Stimulated activated CD8-positive, alpha-beta memory T cell treated with anti-CD3 and anti-CD28 coated beads, Interleukin-2, amount 100 ng/mL, for 48 hours (primary cell): ENCODE data around the gene CUBN.
A peak's percentile ranks its signal among the peaks of the same experiment; 100 is the strongest.
"Not testable (repeated sequence)": the region's sequence is repeated elsewhere in the genome, so short reads cannot be mapped to it uniquely, and the experiment has no call there.

Source experiments
- DNase-seq, 2 donors: peaks; one replicate each; pipeline ENCODE4 v3.0.0-alpha.2; 2020; ENCODE audit warnings: low read depth in 2 of 2

Gene CUBN

GRCh38 chr10:16870331-16870730 is 259.3 kb downstream of the CUBN start:
- DNase-seq, result no peak

- no peak for DNase-seq
Observed at GRCh38 chr10:16867990-16868389, 261.6 kb downstream of the CUBN start.

- no peak for DNase-seq
Observed at GRCh38 chr10:16867556-16867955, 262.1 kb downstream of the CUBN start.

GRCh38 chr10:16866541-16867275 is 262.9 kb downstream of the CUBN start:
- DNase-seq, result no peak

GRCh38 chr10:16865766-16866165 is 263.8 kb downstream of the CUBN start:
- DNase-seq, result no peak

- no peak for DNase-seq
Observed at GRCh38 chr10:16863766-16864165, 265.8 kb downstream of the CUBN start.

GRCh38 chr10:16857419-16857818 is 272.2 kb downstream of the CUBN start:
- DNase-seq, result no peak

- no peak for DNase-seq
Observed at GRCh38 chr10:16856567-16856966, 273.0 kb downstream of the CUBN start.

GRCh38 chr10:16856092-16856491 is 273.5 kb downstream of the CUBN start:
- no peak for DNase-seq

GRCh38 chr10:16854623-16855022 is 275.0 kb downstream of the CUBN start:
- no peak for DNase-seq

- no peak for DNase-seq
Observed at GRCh38 chr10:16853809-16854208, 275.8 kb downstream of the CUBN start.

GRCh38 chr10:16853201-16853600 is 276.4 kb downstream of the CUBN start:
- no peak for DNase-seq

- DNase-seq, result no peak
Observed at GRCh38 chr10:16852624-16853023, 277.0 kb downstream of the CUBN start.

- no peak for DNase-seq
Observed at GRCh38 chr10:16848562-16849154, 281.0 kb downstream of the CUBN start.

GRCh38 chr10:16847644-16848043 is 282.0 kb downstream of the CUBN start:
- DNase-seq, result no peak

- DNase-seq, result no peak
Observed at GRCh38 chr10:16845248-16845647, 284.4 kb downstream of the CUBN start.

GRCh38 chr10:16843252-16843870 is 286.2 kb downstream of the CUBN start:
- DNase-seq, result no peak

- DNase-seq, result no peak
Observed at GRCh38 chr10:16835228-16835627, 294.4 kb downstream of the CUBN start.

GRCh38 chr10:16832351-16833080 is 297.1 kb downstream of the CUBN start:
- no peak for DNase-seq

GRCh38 chr10:16828701-16829175 is 300.9 kb downstream of the CUBN start:
- no peak for DNase-seq

GRCh38 chr10:16828114-16828568 is 301.5 kb downstream of the CUBN start:
- DNase-seq, result peak; percentile 11 to 29

- DNase-seq, result not testable (repeated sequence)
Observed at GRCh38 chr10:16827474-16827873, 302.1 kb downstream of the CUBN start.
